Measurements from ENCODE around the gene SYTL3. TPM values are rescaled to one million over a fixed set of nuclear protein-coding genes. Genes with fewer than 3 reads are reported as not detected.
"Not testable (repeated sequence)": the region's sequence is repeated elsewhere in the genome, so short reads cannot be mapped to it uniquely, and the experiment has no call there.

The SYTL3 gene
- total RNA-seq, 3 donors from 2014 or later (not counting 1 experiment from before 2014, with no cell fraction given) = 84.1 to 143 (median 89.0) TPM

DNA sequence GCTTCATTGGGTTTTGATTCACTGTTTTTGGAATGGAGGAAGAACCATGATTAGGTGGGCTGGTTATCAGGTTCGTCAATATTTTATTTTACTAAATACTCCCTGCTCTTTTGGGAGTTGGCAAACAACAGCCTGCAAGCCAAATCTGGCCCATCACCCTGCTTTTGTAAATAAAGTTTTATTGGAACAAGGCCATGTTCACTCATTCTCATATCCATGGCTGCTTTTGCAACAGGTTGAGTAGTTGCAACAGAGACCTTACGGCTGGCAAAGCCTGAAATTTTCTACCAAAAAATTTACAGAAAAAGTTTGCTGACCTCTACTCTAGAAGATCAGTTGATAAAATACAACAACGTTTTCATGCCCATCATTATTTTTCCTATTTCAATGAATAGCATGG, 45.1 kb downstream of the SYTL3 start:
- no peak for ATAC-seq

DNA sequence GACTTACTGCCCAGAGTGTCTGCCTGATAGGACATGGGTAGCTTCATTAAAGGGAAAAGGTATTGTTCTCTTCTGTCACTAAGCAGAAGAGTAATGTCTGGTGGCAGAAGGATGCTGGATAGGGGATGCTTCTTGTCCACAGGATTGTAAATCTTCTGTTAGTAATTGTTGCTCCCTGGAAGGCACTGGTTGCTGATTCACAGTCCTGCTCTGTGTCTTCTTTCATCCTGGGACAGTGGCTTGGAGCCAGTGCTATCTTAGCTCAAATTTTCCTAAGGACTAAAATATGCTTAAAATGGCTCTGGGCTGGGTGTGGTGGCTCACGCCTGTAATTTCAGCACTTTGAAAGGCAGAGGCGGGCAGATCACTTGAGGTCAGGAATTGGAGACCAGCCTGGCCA, 48.0 kb downstream of the SYTL3 start:
- H3K27ac Mint-ChIP-seq = no peak overlapping the region
- ATAC-seq = no peak

More for the DNA sequence above, 45.1 kb downstream of the SYTL3 start:
- Histone ChIP-seq H3K4me3 (ENCODE audit: low read length) (no peak overlapping the region), H3K27ac (ENCODE audit: low read length) (no peak overlapping the region), H3K4me1 (ENCODE audit: control insufficient read depth, insufficient read depth, low read length) (peaks cover 10% of the 10 kb centered on the region), H3K27me3 (ENCODE audit: control insufficient read depth, insufficient read depth, low read length) (no peaks in the 10 kb centered on the region), H3K9me3 (ENCODE audit: control insufficient read depth, insufficient read depth, low read length) (no peaks in the 10 kb centered on the region), H3K36me3 (ENCODE audit: control insufficient read depth, insufficient read depth, low read length) (peaks cover 18% of the 10 kb centered on the region)
- no peaks in the 10 kb centered on the region for H3K27me3 Mint-ChIP-seq (ENCODE audit: low read depth in 2 of 2)
- no peak for TF ChIP-seq CTCF (IDR thresholded peaks at IDR 0.05)
- intact Hi-C loops (cut with micrococcal nuclease) = no loop called here
- WGBS (ENCODE audit: insufficient coverage) = 95% methylated on average over 1 of the region's 3 CpGs
- H3K4me3 Mint-ChIP-seq = no peak overlapping the region
- no peaks in the 10 kb centered on the region for H3K36me3 Mint-ChIP-seq
- no peak for DNase-seq
- H3K27ac Mint-ChIP-seq = peak overlapping the region in 1 of 2 donors; percentile 2
- H3K9me3 Mint-ChIP-seq = no peaks in the 10 kb centered on the region
- peaks cover 0 to 6% of the 10 kb centered on the region in 2 donors for H3K4me1 Mint-ChIP-seq

GRCh38 chr6:158698931-158699330, 49.1 kb downstream of the SYTL3 start:
- 91% methylated on average over 8 of the region's 8 CpGs for WGBS (ENCODE audit: insufficient coverage)
- Mint-ChIP-seq H3K27me3 (ENCODE audit: low read depth in 2 of 2) (no peaks in the 10 kb centered on the region), H3K4me3 (no peak overlapping the region), H3K4me1 (peaks cover 8 to 20% of the 10 kb centered on the region in 2 donors), H3K36me3 (no peaks in the 10 kb centered on the region), H3K27ac (no peak overlapping the region), H3K9me3 (no peaks in the 10 kb centered on the region)
- Histone ChIP-seq H3K4me1 (ENCODE audit: control insufficient read depth, insufficient read depth, low read length) (peaks cover 13% of the 10 kb centered on the region), H3K27ac (ENCODE audit: low read length) (no peak overlapping the region), H3K27me3 (ENCODE audit: control insufficient read depth, insufficient read depth, low read length) (no peaks in the 10 kb centered on the region), H3K36me3 (ENCODE audit: control insufficient read depth, insufficient read depth, low read length) (peaks cover 19% of the 10 kb centered on the region), H3K4me3 (ENCODE audit: low read length) (no peak overlapping the region), H3K9me3 (ENCODE audit: control insufficient read depth, insufficient read depth, low read length) (no peaks in the 10 kb centered on the region)
- ATAC-seq = no peak
- TF ChIP-seq CTCF (IDR thresholded peaks at IDR 0.05) = no peak
- intact Hi-C loops (cut with micrococcal nuclease) = no loop called here
- no peak for DNase-seq

More for the DNA sequence above, 48.0 kb downstream of the SYTL3 start:
- H3K36me3 ChIP-seq (ENCODE audit: control insufficient read depth, insufficient read depth, low read length) = peaks cover 17% of the 10 kb centered on the region
- no peak overlapping the region for H3K27ac ChIP-seq (ENCODE audit: low read length)
- no peaks in the 10 kb centered on the region for H3K9me3 ChIP-seq (ENCODE audit: control insufficient read depth, insufficient read depth, low read length)
- no peak overlapping the region for H3K4me3 ChIP-seq (ENCODE audit: low read length)
- no peaks in the 10 kb centered on the region for H3K9me3 Mint-ChIP-seq
- TF ChIP-seq CTCF (IDR thresholded peaks at IDR 0.05) = no peak
- H3K4me1 ChIP-seq (ENCODE audit: control insufficient read depth, insufficient read depth, low read length) = peaks cover 4% of the 10 kb centered on the region
- H3K27me3 Mint-ChIP-seq (ENCODE audit: low read depth in 2 of 2) = no peaks in the 10 kb centered on the region
- no peak overlapping the region for H3K4me3 Mint-ChIP-seq
- intact Hi-C loops (cut with micrococcal nuclease) = no loop called here
- no peak for DNase-seq
- 97% methylated on average over 2 of the region's 2 CpGs for WGBS (ENCODE audit: insufficient coverage)
- H3K4me1 Mint-ChIP-seq = peaks cover 8 to 14% of the 10 kb centered on the region in 2 donors
- H3K36me3 Mint-ChIP-seq = no peaks in the 10 kb centered on the region
- no peaks in the 10 kb centered on the region for H3K27me3 ChIP-seq (ENCODE audit: control insufficient read depth, insufficient read depth, low read length)

GRCh38 chr6:158701268-158701667, 51.4 kb downstream of the SYTL3 start:
- not testable (repeated sequence) for H3K36me3 Mint-ChIP-seq; H3K27me3 Mint-ChIP-seq (ENCODE audit: low read depth in 2 of 2); H3K9me3 ChIP-seq (ENCODE audit: control insufficient read depth, insufficient read depth, low read length); DNase-seq; H3K27ac ChIP-seq (ENCODE audit: low read length); H3K4me3 ChIP-seq (ENCODE audit: low read length); H3K9me3 Mint-ChIP-seq; ATAC-seq; H3K4me3 Mint-ChIP-seq; H3K27me3 ChIP-seq (ENCODE audit: control insufficient read depth, insufficient read depth, low read length)
- 97% methylated on average over 3 of the region's 3 CpGs for WGBS (ENCODE audit: insufficient coverage)
- H3K27ac Mint-ChIP-seq = peak overlapping the region; percentile 61 to 74
- H3K4me1 Mint-ChIP-seq = peaks cover 15 to 36% of the 10 kb centered on the region in 2 donors
- intact Hi-C loops (cut with micrococcal nuclease) = loop anchor here (5.0 kb wide), 2 partner anchors 86 to 431 kb away; no protein-coding TSS in a partner anchor
- Histone ChIP-seq H3K4me1 (ENCODE audit: control insufficient read depth, insufficient read depth, low read length) (peaks cover 33% of the 10 kb centered on the region), H3K36me3 (ENCODE audit: control insufficient read depth, insufficient read depth, low read length) (peaks cover 13% of the 10 kb centered on the region)
